HCT116 (cell line): ENCODE measurements around the gene AKAP9. TPM values are rescaled to one million over a fixed set of nuclear protein-coding genes. Genes with fewer than 3 reads are reported as not detected.

Source experiments
- ATAC-seq: fragments of 200-7000 bp; cut with Tn5 transposase; 2 replicates; pipeline ENCODE4 v1.9.1; 2020; ENCODE audit warnings: mild to moderate bottlenecking, moderate library complexity
- BruUV-seq: library from RNA; stranded (reverse); fragments of 400-500 nt; replicated peaks from 2 replicates; lab custom pipeline; 2021; lab: Mats Ljungman, UMichigan
- CTCF ChIA-PET: fragments of 300-600 bp; sonication (Branson Sonifier 250); formaldehyde crosslinking; loops from one replicate; lab custom pipeline; 2021; ENCODE audit warnings: antibody characterized with exemption; lab: Charles Lee
- POLR2A ChIA-PET: fragments of 300-600, 350-600 bp; sonication (Branson Sonifier 250); formaldehyde crosslinking; loops from one replicate; lab custom pipeline; 2021; ENCODE audit warnings: antibody characterized with exemption; lab: Charles Lee
- RAD21 ChIA-PET, 2 experiments: fragments of 300-600 bp; sonication (Branson Sonifier 250); formaldehyde crosslinking; loops; one replicate each; lab custom pipeline; 2023; ENCODE audit warnings: low total read pairs in 2 of 2; ENCODE audit not compliant: uncharacterized antibody in 2 of 2, unreplicated experiment in 2 of 2, low non-redundant PET in 1 of 2; lab: Charles Lee
- DNase-seq: peaks from one replicate; pipeline ENCODE4 v3.0.0-alpha.2; 2010; ENCODE audit warnings: low read depth, low spot score
- H2AFZ ChIP-seq: fragments of 200-600 bp; shearing (Covaris generic), sonication (generic); 2 replicates; pipeline ENCODE4 v1.6.1; 2017; ENCODE audit warnings: low read depth, mixed run types, mixed read lengths, antibody characterized with exemption, low read length; ENCODE audit not compliant: poor library complexity, severe bottlenecking
- H3K27ac ChIP-seq: 2 replicates; pipeline ENCODE4 v1.5.1; 2012; ENCODE audit warnings: low read depth, low read length
- H3K27me3 ChIP-seq: fragments of 200-600 bp; sonication (generic); 2 replicates; pipeline ENCODE4 v1.6.1; 2016; ENCODE audit warnings: mixed run types, low read length, mixed read lengths; ENCODE audit not compliant: insufficient read depth
- H3K36me3 ChIP-seq, 2 experiments: fragments of 200-500 bp in 1 of 2; fragments of 200-600 bp in 1 of 2; sonication (Bioruptor generic) in 1 of 2; sonication (generic) in 1 of 2; 2 replicates each; pipeline versions ENCODE4 v1.5.1 to v1.6.1; 2014 to 2016; ENCODE audit warnings: low read length in 2 of 2, inconsistent platforms in 1 of 2, mixed read lengths in 1 of 2, mixed run types in 1 of 2; ENCODE audit not compliant: insufficient read depth in 2 of 2, control insufficient read depth in 1 of 2
- H3K4me1 ChIP-seq, 2 experiments: fragments of 200-600 bp in 1 of 2; sonication (generic) in 1 of 2; 2 replicates each; pipeline versions ENCODE4 v1.5.1 to v1.6.1; 2012 to 2017; ENCODE audit warnings: low read length in 2 of 2, inconsistent platforms in 1 of 2, mild to moderate bottlenecking in 1 of 2, mixed read lengths in 1 of 2, mixed run types in 1 of 2, moderate library complexity in 1 of 2; ENCODE audit not compliant: insufficient read depth in 2 of 2, control insufficient read depth in 1 of 2
- H3K4me2 ChIP-seq: fragments of 200-600 bp; sonication (generic); 2 replicates; pipeline ENCODE4 v1.6.1; 2017; ENCODE audit warnings: mixed run types, low read length, mixed read lengths
- H3K4me3 ChIP-seq, 2 experiments: fragments of 200-600 bp in 1 of 2; sonication (generic) in 1 of 2; replicated peaks in 1 of 2; 2 replicates each; pipeline ENCODE4 v1.5.1; 2011 to 2016; ENCODE audit warnings: low read length in 2 of 2, control low read depth in 1 of 2, low read depth in 1 of 2, mild to moderate bottlenecking in 1 of 2, mixed read lengths in 1 of 2, mixed run types in 1 of 2
- H3K79me2 ChIP-seq: fragments of 200-600 bp; sonication (generic); 2 replicates; pipeline ENCODE4 v1.6.1; 2017; ENCODE audit warnings: mild to moderate bottlenecking, mixed run types, low read length, moderate library complexity, mixed read lengths; ENCODE audit not compliant: insufficient read depth
- H3K9ac ChIP-seq: fragments of 200-600 bp; sonication (generic); 2 replicates; pipeline ENCODE4 v1.6.1; 2016; ENCODE audit warnings: low read length, mixed read lengths
- H3K9me2 ChIP-seq: fragments of 200-600 bp; sonication (generic), shearing (Covaris generic); 2 replicates; pipeline ENCODE4 v1.6.1; 2017; ENCODE audit warnings: mixed run types, mild to moderate bottlenecking, moderate library complexity; ENCODE audit not compliant: insufficient read depth
- H3K9me3 ChIP-seq, 2 experiments: fragments of 200-500 bp in 1 of 2; fragments of 200-600 bp in 1 of 2; sonication (Bioruptor generic) in 1 of 2; sonication (generic) in 1 of 2; 2 replicates each; pipeline ENCODE4 v1.6.1; 2014 to 2017; ENCODE audit warnings: low read length in 2 of 2, mixed read lengths in 2 of 2, inconsistent platforms in 1 of 2, low read depth in 1 of 2, mild to moderate bottlenecking in 1 of 2, mixed run types in 1 of 2, moderate library complexity in 1 of 2; ENCODE audit not compliant: control insufficient read depth in 1 of 2, insufficient read depth in 1 of 2
- H4K20me1 ChIP-seq: fragments of 200-600 bp; sonication (generic), shearing (Covaris generic); 2 replicates; pipeline ENCODE4 v1.6.1; 2017; ENCODE audit warnings: mixed run types, mild to moderate bottlenecking, moderate library complexity; ENCODE audit not compliant: insufficient read depth
- CEBPB ChIP-seq: IDR thresholded peaks from 2 replicates; pipeline ENCODE4 v1.6.1; 2012; ENCODE audit warnings: low read depth
- EGR1 ChIP-seq: IDR thresholded peaks from 2 replicates; pipeline ENCODE4 v1.6.1; 2012; ENCODE audit warnings: low read depth
- ELF1 ChIP-seq: IDR thresholded peaks from 2 replicates; pipeline ENCODE4 v1.6.1; 2012; ENCODE audit warnings: low read depth, borderline replicate concordance
- EZH2phosphoT487 ChIP-seq: fragments of 200-600 bp; IDR thresholded peaks from 2 replicates; pipeline ENCODE4 v1.6.1; 2018; ENCODE audit warnings: antibody characterized with exemption, borderline replicate concordance
- FOSL1 ChIP-seq: IDR thresholded peaks from 2 replicates; pipeline ENCODE4 v1.6.1; 2012; ENCODE audit warnings: low read depth
- POLR2A ChIP-seq: IDR thresholded peaks from 2 replicates; pipeline ENCODE4 v1.7.0; 2011; ENCODE audit warnings: borderline replicate concordance; ENCODE audit not compliant: insufficient read depth, insufficient read length; ENCODE audit errors: extremely low read depth
- SIN3A ChIP-seq: IDR thresholded peaks from 2 replicates; pipeline ENCODE4 v1.6.1; 2012; ENCODE audit warnings: low read depth
- TCF7L2 ChIP-seq: IDR thresholded peaks from 2 replicates; pipeline ENCODE4 v1.7.0; 2011; ENCODE audit warnings: borderline replicate concordance, inconsistent platforms; ENCODE audit not compliant: insufficient read depth, insufficient read length; ENCODE audit errors: extremely low read depth
- ZFX ChIP-seq: fragments of 450-650 bp; IDR thresholded peaks from 2 replicates; pipeline ENCODE4 v1.6.1; 2017
- intact Hi-C: fragments of 100-400 bp; cut with micrococcal nuclease; formaldehyde crosslinking; loops from 2 replicates; pipeline ENCODE4 v1.10.0; 2022
- total RNA-seq: library from RNA; stranded (reverse); gene quantifications from one replicate; pipeline ENCODE4 v1.2.1, GENCODE V29; 2021; ENCODE audit not compliant: unreplicated experiment
- TF ChIP-seq, protein P1 (sequence below): IDR thresholded peaks from 2 replicates; pipeline ENCODE4 v1.6.1; 2012; ENCODE audit warnings: low read depth

The AKAP9 gene
- total RNA-seq, 1 experiment from 2014 or later, result 32.6 TPM

DNA sequence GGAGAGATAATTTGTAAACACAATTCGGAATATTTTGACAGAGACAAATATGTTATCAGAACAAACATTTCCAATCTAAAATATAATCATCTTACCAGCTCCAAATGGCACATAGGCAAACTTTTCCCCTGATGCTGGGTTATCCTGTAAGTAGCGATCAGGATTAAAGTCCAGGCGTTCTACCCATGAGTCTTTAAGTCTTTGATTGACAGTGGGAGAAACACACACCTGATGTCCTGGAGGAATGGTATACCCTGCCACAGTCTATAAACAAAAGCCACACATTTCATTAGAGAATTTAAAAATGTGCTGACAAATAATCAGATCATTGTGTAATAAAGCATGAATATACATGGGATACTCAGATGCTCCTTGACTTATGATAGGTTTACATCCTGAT lies 176.3 kb downstream of the AKAP9 start:
- H3K9me3 ChIP-seq, result no peaks in the 10 kb centered on the region
- peaks cover 60% of the 10 kb centered on the region for H3K79me2 ChIP-seq
- H3K4me2 ChIP-seq, result no peak overlapping the region
- H3K36me3 ChIP-seq, result peaks cover 18 to 30% of the 10 kb centered on the region in 2 experiments; a peak in 3 of 4 replicates
- POLR2A ChIA-PET, result no interaction called here
- CTCF ChIA-PET, result no interaction called here
- H3K27me3 ChIP-seq, result no peaks in the 10 kb centered on the region
- H3K9me2 ChIP-seq, result no peaks in the 10 kb centered on the region
- no peak overlapping the region for H3K4me3 ChIP-seq
- intact Hi-C loops, result no loop called here
- BruUV-seq, result no TSS peak
- peaks cover 8% of the 10 kb centered on the region for H4K20me1 ChIP-seq
- H3K27ac ChIP-seq, result no peak overlapping the region
- RAD21 ChIA-PET, result no interaction called here
- TF ChIP-seq FOSL1 (no peak), ZFX (no peak), POLR2A (no peak), CEBPB (no peak), SIN3A (no peak), EGR1 (no peak), EZH2phosphoT487 (no peak), ELF1 (no peak), TCF7L2 (no peak)
- TF ChIP-seq, protein P1, sequence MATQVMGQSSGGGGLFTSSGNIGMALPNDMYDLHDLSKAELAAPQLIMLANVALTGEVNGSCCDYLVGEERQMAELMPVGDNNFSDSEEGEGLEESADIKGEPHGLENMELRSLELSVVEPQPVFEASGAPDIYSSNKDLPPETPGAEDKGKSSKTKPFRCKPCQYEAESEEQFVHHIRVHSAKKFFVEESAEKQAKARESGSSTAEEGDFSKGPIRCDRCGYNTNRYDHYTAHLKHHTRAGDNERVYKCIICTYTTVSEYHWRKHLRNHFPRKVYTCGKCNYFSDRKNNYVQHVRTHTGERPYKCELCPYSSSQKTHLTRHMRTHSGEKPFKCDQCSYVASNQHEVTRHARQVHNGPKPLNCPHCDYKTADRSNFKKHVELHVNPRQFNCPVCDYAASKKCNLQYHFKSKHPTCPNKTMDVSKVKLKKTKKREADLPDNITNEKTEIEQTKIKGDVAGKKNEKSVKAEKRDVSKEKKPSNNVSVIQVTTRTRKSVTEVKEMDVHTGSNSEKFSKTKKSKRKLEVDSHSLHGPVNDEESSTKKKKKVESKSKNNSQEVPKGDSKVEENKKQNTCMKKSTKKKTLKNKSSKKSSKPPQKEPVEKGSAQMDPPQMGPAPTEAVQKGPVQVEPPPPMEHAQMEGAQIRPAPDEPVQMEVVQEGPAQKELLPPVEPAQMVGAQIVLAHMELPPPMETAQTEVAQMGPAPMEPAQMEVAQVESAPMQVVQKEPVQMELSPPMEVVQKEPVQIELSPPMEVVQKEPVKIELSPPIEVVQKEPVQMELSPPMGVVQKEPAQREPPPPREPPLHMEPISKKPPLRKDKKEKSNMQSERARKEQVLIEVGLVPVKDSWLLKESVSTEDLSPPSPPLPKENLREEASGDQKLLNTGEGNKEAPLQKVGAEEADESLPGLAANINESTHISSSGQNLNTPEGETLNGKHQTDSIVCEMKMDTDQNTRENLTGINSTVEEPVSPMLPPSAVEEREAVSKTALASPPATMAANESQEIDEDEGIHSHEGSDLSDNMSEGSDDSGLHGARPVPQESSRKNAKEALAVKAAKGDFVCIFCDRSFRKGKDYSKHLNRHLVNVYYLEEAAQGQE, result no peak
- TF ChIP-seq, all 23 proteins: peak for 0
- no peak for ATAC-seq
- no peak for DNase-seq
- no peak overlapping the region for H3K9ac ChIP-seq
- no peak overlapping the region for H2AFZ ChIP-seq
- H3K4me1 ChIP-seq, result no peaks in the 10 kb centered on the region
